Epithelial cell of esophagus (primary cell): ENCODE data around the gene COL16A1.
A peak's percentile ranks its signal among the peaks of the same experiment; 100 is the strongest.

ENCODE experiments used
- DNase-seq: peaks from one replicate; pipeline ENCODE4 v3.0.0; 2010; ENCODE audit warnings: low read depth
- H3K4me3 ChIP-seq: 2 replicates; pipeline ENCODE4 v1.5.1; 2011; ENCODE audit warnings: mild to moderate bottlenecking, low read length, control low read depth
- CTCF ChIP-seq: IDR thresholded peaks from 2 replicates; pipeline ENCODE4 v1.5.1; 2011; ENCODE audit warnings: low read depth, mild to moderate bottlenecking, low read length, control low read depth, inconsistent platforms; ENCODE audit not compliant: insufficient read depth; ENCODE audit errors: missing control alignments

Gene COL16A1

GRCh38 chr1:31748365-31748764, 44.5 kb upstream of the COL16A1 start:
- peak; percentile 45 for DNase-seq
- no peak for TF ChIP-seq CTCF
- no peak overlapping the region for H3K4me3 ChIP-seq

GRCh38 chr1:31747304-31747703, 43.5 kb upstream of the COL16A1 start:
- TF ChIP-seq CTCF, result no peak
- H3K4me3 ChIP-seq, result no peak overlapping the region
- DNase-seq, result no peak

- DNase-seq, result no peak
- no peak for TF ChIP-seq CTCF
- no peak overlapping the region for H3K4me3 ChIP-seq
Measured at GRCh38 chr1:31746687-31747086, 42.9 kb upstream of the COL16A1 start.

- no peak for DNase-seq
- no peak for TF ChIP-seq CTCF
Measured at GRCh38 chr1:31745946-31746670, 42.3 kb upstream of the COL16A1 start.

GRCh38 chr1:31745096-31745945, 41.5 kb upstream of the COL16A1 start:
- TF ChIP-seq CTCF, result peak; percentile 86
- H3K4me3 ChIP-seq, result no peak overlapping the region
- peak; percentile 70 for DNase-seq

More at GRCh38 chr1:31745946-31746670, 42.3 kb upstream of the COL16A1 start:
- H3K4me3 ChIP-seq, result no peak overlapping the region

GRCh38 chr1:31744165-31744888, 40.5 kb upstream of the COL16A1 start:
- DNase-seq, result no peak
- no peak overlapping the region for H3K4me3 ChIP-seq
- no peak for TF ChIP-seq CTCF
